ENCODE measurements around the gene ABCC6.
"Not testable (repeated sequence)": the region's sequence is repeated elsewhere in the genome, so short reads cannot be mapped to it uniquely, and the experiment has no call there.

DNA sequence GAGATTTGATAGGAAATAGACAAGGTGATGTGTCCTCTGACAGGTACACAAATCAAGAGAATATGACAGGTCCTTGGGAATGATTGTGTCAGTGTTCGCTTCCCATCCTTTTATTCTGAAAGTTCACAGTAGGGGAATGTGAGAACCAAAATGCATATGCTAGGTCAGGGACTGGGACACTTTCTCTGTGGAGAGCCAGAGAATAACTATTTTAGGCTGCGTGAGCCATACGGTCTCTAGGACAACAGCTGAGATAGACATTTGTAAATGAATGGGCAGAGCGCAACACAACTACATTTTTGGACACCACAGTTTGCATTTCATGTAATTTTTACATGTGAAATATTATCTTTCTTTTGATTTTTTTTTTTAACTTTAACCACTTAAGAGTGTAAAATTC is 36.7 kb upstream of the ABCC6 start:
- not testable (repeated sequence) for TF ChIP-seq POLR2A, EP300 (IDR thresholded peaks at IDR 0.05)
- TF ChIP-seq, protein P1, sequence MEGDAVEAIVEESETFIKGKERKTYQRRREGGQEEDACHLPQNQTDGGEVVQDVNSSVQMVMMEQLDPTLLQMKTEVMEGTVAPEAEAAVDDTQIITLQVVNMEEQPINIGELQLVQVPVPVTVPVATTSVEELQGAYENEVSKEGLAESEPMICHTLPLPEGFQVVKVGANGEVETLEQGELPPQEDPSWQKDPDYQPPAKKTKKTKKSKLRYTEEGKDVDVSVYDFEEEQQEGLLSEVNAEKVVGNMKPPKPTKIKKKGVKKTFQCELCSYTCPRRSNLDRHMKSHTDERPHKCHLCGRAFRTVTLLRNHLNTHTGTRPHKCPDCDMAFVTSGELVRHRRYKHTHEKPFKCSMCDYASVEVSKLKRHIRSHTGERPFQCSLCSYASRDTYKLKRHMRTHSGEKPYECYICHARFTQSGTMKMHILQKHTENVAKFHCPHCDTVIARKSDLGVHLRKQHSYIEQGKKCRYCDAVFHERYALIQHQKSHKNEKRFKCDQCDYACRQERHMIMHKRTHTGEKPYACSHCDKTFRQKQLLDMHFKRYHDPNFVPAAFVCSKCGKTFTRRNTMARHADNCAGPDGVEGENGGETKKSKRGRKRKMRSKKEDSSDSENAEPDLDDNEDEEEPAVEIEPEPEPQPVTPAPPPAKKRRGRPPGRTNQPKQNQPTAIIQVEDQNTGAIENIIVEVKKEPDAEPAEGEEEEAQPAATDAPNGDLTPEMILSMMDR (IDR thresholded peaks at IDR 0.05) = not testable (repeated sequence)
